Mesenteric fat pad (tissue), 1 donor: ENCODE results near the gene SGIP1. TPM values are rescaled to one million over a fixed set of nuclear protein-coding genes. Genes with fewer than 3 reads are reported as not detected.
"Not testable (repeated sequence)": the region's sequence is repeated elsewhere in the genome, so short reads cannot be mapped to it uniquely, and the experiment has no call there.

ENCODE experiments used
- DNase-seq: peaks from one replicate; pipeline ENCODE4 v3.0.0-alpha.2; 2020; ENCODE audit warnings: low spot score
- total RNA-seq: library from RNA; stranded (reverse); fragmentation: NEBNext Ultra II Directional; extraction: Animal tissue kit (Norgen Biotek cat#: 25700); gene quantifications from one replicate; pipeline ENCODE4 v1.2.1, GENCODE V29; 2021
- donor health status: DM: yes; HTN: yes; CAD: no.

SGIP1 gene
- total RNA-seq, 1 donor from 2014 or later: 4.2 TPM

- DNase-seq: not testable (repeated sequence)
Measured at GRCh38 chr1:66728716-66729115, 194.8 kb downstream of the SGIP1 start.

GRCh38 chr1:66729119-66729518 lies 195.2 kb downstream of the SGIP1 start:
- no peak for DNase-seq

DNA sequence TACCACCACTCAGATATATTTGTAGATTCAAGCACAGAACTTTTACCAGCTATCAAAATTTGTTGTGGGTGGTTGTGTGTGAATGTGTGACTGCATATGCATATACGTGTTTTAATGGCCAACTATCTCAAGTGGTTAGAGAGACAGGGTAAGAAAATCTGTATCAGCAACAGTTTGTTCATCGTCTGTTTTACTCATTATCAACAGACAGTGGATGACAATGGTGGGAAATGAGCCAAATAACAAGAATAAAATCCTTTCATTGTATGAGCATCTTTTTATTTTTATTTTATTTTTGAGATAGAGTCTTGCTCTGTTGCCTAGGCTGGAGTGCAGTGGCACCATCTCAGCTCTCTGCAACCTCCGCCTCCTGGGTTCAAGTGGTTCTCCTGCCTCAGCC lies 195.6 kb downstream of the SGIP1 start:
- DNase-seq: no peak

DNA sequence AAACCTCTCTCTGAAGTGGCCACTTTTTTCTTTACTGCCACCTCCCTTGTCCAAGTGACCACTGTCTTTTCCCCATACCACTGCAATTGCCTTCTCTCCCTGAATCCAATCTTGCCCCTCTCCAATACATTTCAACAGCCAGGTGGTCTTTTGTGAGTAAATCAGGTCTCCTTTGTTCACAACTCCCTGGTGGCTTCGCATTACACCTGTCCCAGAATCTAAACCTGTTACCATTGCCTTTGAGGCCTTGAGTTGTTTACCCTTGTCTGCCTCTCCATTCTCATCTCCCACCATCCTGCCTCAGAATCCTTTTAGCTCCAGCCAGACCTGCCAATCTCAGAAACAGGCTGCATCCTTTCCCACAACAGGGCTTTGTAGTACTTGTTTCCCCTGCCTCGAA lies 196.5 kb downstream of the SGIP1 start:
- DNase-seq: no peak

- DNase-seq: no peak
Measured at GRCh38 chr1:66731170-66731865, 197.4 kb downstream of the SGIP1 start.

- no peak for DNase-seq
Measured at GRCh38 chr1:66732407-66733166, 198.6 kb downstream of the SGIP1 start.

GRCh38 chr1:66733348-66734017 lies 199.5 kb downstream of the SGIP1 start:
- DNase-seq: no peak

GRCh38 chr1:66734531-66734930 lies 200.6 kb downstream of the SGIP1 start:
- not testable (repeated sequence) for DNase-seq

- DNase-seq: no peak
Measured at GRCh38 chr1:66737836-66738235, 203.9 kb downstream of the SGIP1 start.

GRCh38 chr1:66739401-66740157 lies 205.6 kb downstream of the SGIP1 start:
- no peak for DNase-seq

DNA sequence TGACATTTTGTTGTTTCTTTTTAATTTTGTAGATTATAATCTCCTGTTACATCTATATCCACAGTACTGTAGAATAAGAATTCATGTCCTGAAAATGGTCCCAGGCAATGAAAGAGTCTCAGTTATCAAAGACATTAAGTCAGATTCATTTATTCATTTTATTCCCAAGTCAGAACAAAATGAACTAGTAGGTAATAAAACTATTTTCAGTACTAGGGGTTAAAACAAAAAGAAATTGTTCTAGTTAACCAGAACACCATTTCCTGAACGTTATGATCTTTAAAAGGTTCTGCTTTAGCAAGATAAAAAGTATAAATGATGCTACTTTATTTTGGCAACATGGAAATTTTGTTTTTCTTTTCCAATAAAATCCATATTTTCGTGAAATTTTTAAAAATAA lies 211.5 kb downstream of the SGIP1 start:
- DNase-seq: no peak

GRCh38 chr1:66747501-66747900 lies 213.5 kb downstream of the SGIP1 start:
- no peak for DNase-seq

GRCh38 chr1:66750577-66750976 lies 216.6 kb downstream of the SGIP1 start:
- no peak for DNase-seq

DNA sequence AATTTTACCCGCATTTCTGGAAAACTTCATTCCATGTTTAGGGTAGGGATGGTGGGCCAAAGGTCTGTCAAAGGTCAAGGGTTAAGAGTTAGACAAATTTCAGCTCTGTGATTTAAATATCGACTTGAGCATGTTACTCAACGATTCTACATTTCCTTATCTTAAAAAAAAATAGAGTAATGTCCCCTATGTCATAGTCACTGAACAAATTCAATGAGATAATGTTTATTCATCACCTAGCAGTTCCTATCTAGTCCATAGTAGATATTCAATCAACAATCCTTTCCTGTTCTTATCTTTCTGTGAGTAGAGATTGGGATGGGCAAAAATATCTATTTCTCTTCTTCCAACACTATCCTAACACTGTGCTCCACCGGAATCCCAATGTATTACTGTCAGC lies 217.2 kb downstream of the SGIP1 start:
- DNase-seq: no peak

DNA sequence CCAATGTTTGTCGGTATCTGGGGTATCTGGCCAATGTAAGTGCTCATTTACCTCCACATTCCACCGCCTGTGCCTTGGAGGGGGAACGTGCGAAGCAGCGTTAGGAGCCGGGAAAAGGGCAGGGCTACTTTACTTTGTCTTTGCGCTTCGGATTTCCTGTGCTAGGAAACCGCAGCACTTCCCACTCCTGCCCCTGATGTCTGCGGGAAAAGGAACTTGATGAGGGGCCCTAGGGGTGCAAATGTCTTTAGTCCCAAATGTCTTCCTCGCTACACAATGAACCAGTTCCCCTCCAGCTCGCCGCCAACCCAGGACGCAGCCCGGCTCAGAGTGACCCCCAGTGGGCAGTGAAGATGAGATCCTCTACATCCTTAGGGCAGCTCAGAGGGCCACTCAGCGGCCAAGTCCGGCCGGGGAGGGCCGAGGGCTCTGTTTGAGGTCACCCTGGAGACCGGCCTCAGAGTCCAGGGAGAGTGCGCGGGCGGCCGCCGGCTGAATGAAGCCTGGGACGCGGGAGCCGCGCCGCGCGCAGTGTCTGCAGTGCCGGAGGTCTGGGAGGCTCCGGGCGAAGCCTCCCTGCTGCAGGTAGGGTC lies 218.1 kb downstream of the SGIP1 start, which contains the start of gene DYNLT5:
Gene DYNLT5, plus strand, starts transcription at position 460 of the 593 bp plus-strand sequence. CDS start 2,200 bp downstream, outside the sequence.
- DNase-seq: peak; percentile 90

GRCh38 chr1:66752671-66753371 lies 218.9 kb downstream of the SGIP1 start:
- no peak for DNase-seq

GRCh38 chr1:66757722-66758240 lies 223.8 kb downstream of the SGIP1 start:
- no peak for DNase-seq

- no peak for DNase-seq
Measured at GRCh38 chr1:66758241-66758755, 224.3 kb downstream of the SGIP1 start.

GRCh38 chr1:66760506-66760905 lies 226.6 kb downstream of the SGIP1 start:
- no peak for DNase-seq

DNA sequence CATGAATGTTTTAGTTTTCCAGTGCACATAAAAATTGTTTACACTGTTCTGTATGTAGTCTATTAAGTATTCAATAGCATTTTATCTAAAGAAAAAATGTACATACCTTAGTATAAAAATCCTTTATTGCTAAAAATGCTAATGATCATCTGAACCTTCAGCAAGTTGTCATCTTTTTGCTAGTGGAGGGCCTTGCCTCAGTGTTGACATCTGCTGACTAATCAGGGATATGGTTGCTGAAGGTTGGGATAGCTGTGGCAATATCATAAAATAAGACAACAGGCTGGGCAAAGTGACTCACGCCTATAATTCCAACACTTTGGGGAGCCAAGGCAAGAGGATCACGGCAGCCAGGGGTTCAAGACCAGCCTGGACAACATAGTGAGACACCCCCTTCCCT lies 227.3 kb downstream of the SGIP1 start:
- no peak for DNase-seq
